Activated CD4-positive, alpha-beta T cell treated with anti-CD3 and anti-CD28 coated beads, Interleukin-2, amount 10 ng/mL, durations not matched to agents 24 days and 14 days (primary cell): ENCODE results near the gene RPP25. TPM values are rescaled to one million over a fixed set of nuclear protein-coding genes. Genes with fewer than 3 reads are reported as not detected.
"Not testable (repeated sequence)": the region's sequence is repeated elsewhere in the genome, so short reads cannot be mapped to it uniquely, and the experiment has no call there.

ENCODE experiments used
- DNase-seq: peaks from one replicate; pipeline ENCODE4 v3.0.0; 2022
- H3K27ac Mint-ChIP-seq: one replicate; pipeline ENCODE4 v1.8.0; 2022; ENCODE audit warnings: mild to moderate bottlenecking, mixed read lengths
- H3K27me3 Mint-ChIP-seq: one replicate; pipeline ENCODE4 v1.8.0; 2022; ENCODE audit warnings: mixed read lengths
- H3K36me3 Mint-ChIP-seq: one replicate; pipeline ENCODE4 v1.8.0; 2022; ENCODE audit warnings: low read depth, mild to moderate bottlenecking, mixed read lengths
- H3K4me1 Mint-ChIP-seq: one replicate; pipeline ENCODE4 v1.8.0; 2021; ENCODE audit warnings: mixed read lengths
- H3K4me3 Mint-ChIP-seq: one replicate; pipeline ENCODE4 v1.8.0; 2022; ENCODE audit warnings: mild to moderate bottlenecking, moderate library complexity, mixed read lengths
- H3K9me3 Mint-ChIP-seq: one replicate; pipeline ENCODE4 v1.8.0; 2021; ENCODE audit warnings: mixed read lengths
- intact Hi-C: fragments of 100-400 bp; cut with micrococcal nuclease; formaldehyde crosslinking; loops from one replicate; pipeline ENCODE4 v1.15.1; 2023
- total RNA-seq: library from RNA; stranded (reverse); gene quantifications from 2 replicates; pipeline ENCODE4 v1.2.3, GENCODE V29; 2022

Gene RPP25
- total RNA-seq, 1 donor from 2014 or later: 13.9 TPM

- H3K4me3 Mint-ChIP-seq: peak overlapping the region; percentile 50
- no peak for DNase-seq
- peaks cover 41% of the 10 kb centered on the region for H3K27me3 Mint-ChIP-seq
- intact Hi-C loops: loop anchor here (1.0 to 5.0 kb wide), 5 partner anchors 19 to 582 kb away; partner anchors contain the start of genes C15orf39 and FAM219B
- peaks cover 32% of the 10 kb centered on the region for H3K4me1 Mint-ChIP-seq
- H3K9me3 Mint-ChIP-seq: no peaks in the 10 kb centered on the region
- H3K27ac Mint-ChIP-seq: peak overlapping the region; percentile 51
- peaks cover 3% of the 10 kb centered on the region for H3K36me3 Mint-ChIP-seq
These were observed 2.5 kb upstream of the RPP25 start for GRCh38 chr15:74958908-74959585.

DNA sequence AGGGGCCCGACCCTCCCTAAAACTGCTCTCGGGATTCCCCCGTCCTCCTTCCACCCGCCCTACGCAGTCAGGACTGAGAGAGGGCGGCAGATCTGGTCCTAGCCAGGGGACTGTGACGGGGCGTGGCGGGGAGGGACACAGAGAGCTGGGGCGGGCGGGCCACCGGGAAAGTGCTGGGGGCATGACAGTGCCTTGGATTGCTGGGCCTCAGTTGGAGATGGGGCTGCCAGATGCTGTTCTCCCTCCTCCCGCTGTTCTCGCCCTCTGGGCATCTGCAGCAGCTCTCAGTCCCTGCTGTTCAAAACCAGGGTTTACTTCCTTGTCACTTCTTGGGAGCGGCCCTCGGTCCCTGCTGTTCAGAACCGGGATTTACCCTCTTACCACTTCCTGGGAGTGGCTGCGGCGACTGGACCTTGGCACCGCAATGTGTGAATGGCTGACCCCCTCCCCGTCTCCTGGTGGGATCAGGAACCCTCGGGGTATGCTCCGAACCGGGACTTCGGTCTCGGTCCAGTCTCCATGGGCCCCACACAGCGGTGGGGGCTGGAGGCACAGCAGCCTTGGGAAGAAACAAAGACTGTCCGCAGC, 1.8 kb upstream of the RPP25 start:
- peak overlapping the region; percentile 51 for H3K27ac Mint-ChIP-seq
- intact Hi-C loops: loop anchor here (5.0 kb wide), 4 partner anchors 51 to 581 kb away; partner anchors contain the start of genes C15orf39 and FAM219B
- DNase-seq: no peak
- peak overlapping the region; percentile 51 for H3K4me3 Mint-ChIP-seq
- H3K27me3 Mint-ChIP-seq: peaks cover 41% of the 10 kb centered on the region
- peaks cover 32% of the 10 kb centered on the region for H3K4me1 Mint-ChIP-seq
- no peaks in the 10 kb centered on the region for H3K9me3 Mint-ChIP-seq
- H3K36me3 Mint-ChIP-seq: peaks cover 3% of the 10 kb centered on the region

DNA sequence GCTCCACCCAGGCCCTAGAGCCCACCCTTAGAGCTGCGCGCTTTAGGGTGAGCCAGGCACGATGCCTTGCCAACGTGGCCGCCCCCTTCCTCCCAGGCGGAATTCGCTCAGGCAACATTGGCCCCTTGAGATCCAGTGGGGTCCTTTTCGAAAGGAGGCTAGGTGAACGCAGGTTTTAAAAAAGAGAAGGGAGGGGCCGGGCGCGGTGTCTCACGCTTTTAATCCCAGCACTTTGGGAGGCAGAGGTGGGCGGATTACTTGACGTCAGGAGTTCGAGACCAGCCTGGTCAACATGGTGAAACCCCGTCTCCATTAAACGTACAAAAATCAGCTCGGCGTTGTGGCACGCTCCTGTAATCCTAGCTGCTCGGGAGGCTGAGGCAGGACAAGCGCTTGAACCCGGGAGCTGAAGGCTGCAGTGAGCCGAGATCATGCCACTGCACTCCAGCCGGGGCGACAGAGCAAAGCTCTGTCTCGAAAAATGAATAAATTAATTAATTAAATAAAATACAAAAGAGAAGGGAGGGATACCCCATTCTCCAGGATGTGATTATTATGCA, 984 bp upstream of the RPP25 start:
- Mint-ChIP-seq H3K9me3 (no peaks in the 10 kb centered on the region), H3K4me1 (peaks cover 32% of the 10 kb centered on the region), H3K36me3 (peaks cover 3% of the 10 kb centered on the region), H3K4me3 (peak overlapping the region; percentile 74), H3K27me3 (peaks cover 36% of the 10 kb centered on the region), H3K27ac (no peak overlapping the region)
- no peak for DNase-seq
- intact Hi-C loops: loop anchor here (2.0 to 5.0 kb wide), 5 partner anchors 19 to 580 kb away; partner anchors contain the start of genes C15orf39, COX5A and FAM219B

DNA sequence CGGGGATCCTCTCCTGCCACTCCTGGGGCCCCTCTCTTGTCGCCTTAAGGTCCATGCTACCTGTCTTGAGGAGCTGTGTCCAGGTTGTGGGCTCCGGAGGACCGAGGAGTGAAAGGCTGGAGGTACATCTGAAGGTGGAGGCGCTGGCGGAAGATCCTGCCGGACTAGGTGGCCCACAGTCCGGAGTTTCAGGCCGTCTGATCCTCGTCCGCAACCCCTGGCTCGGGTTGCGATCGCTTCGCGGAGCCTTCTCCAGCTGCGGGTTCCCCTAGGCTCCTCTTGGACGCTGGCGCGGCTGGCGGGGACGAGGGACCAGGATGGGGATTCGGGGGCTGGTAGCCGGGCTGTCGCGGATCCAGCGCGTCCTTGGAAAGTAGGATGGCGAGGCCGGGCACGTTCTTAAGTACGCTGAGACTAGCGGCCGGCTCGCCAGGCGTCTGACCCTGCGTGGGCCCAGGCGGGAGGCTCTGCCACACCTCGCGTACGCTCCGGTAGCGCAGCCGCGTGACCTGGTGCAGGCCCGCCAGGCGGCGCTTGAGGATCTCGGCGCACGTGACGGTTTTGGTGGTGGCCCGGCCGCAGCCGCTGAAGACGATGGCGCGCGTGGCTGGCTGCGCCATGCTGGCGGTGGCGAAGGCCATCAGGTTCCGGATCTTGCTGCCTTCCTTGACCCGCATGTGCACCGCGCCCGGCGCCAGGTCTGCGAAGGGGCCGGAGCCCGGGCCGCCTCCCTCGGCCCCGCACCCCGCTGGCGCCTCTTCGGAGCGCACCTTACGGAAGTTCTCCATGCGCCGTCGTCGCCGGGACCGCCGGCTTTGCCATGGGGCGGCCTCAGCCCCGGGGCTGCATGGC, 550 bp downstream of the RPP25 start:
- peaks cover 29% of the 10 kb centered on the region for H3K27me3 Mint-ChIP-seq
- peak; percentile 91 for DNase-seq
- intact Hi-C loops: loop anchor here (1.0 to 5.0 kb wide), 6 partner anchors 17 to 579 kb away; partner anchors contain the start of genes C15orf39, COX5A, FAM219B and PPCDC
- H3K4me1 Mint-ChIP-seq: peaks cover 28% of the 10 kb centered on the region
- H3K27ac Mint-ChIP-seq: no peak overlapping the region
- H3K36me3 Mint-ChIP-seq: peaks cover 3% of the 10 kb centered on the region
- no peaks in the 10 kb centered on the region for H3K9me3 Mint-ChIP-seq
- H3K4me3 Mint-ChIP-seq: peak overlapping the region; percentile 74

DNA sequence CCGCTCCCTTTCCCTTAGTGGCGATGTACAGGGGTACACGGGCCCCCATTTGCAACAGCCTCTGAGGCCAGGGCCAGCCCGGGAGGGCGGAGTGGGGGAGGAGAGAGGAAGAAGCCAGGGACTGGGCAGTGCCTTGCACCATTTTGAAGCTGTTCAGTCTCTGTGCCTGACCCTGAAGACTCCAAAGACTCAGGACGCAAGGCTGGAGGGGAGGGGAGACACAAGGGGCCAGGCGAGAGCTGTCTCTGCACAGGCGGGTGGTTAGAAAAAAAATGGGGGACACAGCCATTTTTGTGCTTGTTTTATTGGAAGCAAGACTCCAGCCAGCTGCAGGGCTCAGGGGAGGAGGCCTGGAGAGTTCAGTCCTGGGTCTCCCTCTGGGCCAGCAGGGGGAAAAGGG, 1.6 kb downstream of the RPP25 start:
- no peak for DNase-seq
- Mint-ChIP-seq H3K27me3 (peaks cover 24% of the 10 kb centered on the region), H3K36me3 (peaks cover 3% of the 10 kb centered on the region), H3K9me3 (no peaks in the 10 kb centered on the region), H3K4me1 (peaks cover 29% of the 10 kb centered on the region), H3K4me3 (peak overlapping the region; percentile 74), H3K27ac (no peak overlapping the region)
- intact Hi-C loops: loop anchor here (5.0 kb wide), 4 partner anchors 48 to 578 kb away; partner anchors contain the start of genes C15orf39 and FAM219B

DNA sequence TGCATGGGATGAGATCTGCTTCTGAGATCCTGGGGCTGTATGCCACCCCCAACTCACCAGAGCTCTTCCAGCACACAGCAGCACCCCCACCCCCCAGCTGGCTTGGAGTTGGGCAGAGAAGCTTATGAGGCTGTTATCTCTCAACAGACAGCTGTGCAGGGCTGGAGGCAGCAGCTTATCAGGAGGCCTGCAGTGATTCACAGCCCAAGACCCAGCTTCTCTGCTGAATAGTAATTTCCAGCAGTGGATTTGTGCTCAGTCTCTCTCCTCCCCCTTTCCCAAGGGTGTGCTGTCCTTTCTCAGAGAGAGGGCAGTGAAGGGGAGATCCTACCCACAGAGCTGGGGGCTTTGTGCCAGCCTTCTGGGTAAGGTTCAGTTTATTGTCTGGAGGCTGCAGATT, 2.1 kb downstream of the RPP25 start:
- intact Hi-C loops: loop anchor here (5.0 kb wide), 2 partner anchors 112 to 317 kb away; partner anchors contain the start of gene ULK3
- no peaks in the 10 kb centered on the region for H3K9me3 Mint-ChIP-seq
- H3K36me3 Mint-ChIP-seq: peaks cover 3% of the 10 kb centered on the region
- peaks cover 21% of the 10 kb centered on the region for H3K27me3 Mint-ChIP-seq
- no peak overlapping the region for H3K27ac Mint-ChIP-seq
- DNase-seq: no peak
- peaks cover 27% of the 10 kb centered on the region for H3K4me1 Mint-ChIP-seq
- peak overlapping the region; percentile 74 for H3K4me3 Mint-ChIP-seq

DNA sequence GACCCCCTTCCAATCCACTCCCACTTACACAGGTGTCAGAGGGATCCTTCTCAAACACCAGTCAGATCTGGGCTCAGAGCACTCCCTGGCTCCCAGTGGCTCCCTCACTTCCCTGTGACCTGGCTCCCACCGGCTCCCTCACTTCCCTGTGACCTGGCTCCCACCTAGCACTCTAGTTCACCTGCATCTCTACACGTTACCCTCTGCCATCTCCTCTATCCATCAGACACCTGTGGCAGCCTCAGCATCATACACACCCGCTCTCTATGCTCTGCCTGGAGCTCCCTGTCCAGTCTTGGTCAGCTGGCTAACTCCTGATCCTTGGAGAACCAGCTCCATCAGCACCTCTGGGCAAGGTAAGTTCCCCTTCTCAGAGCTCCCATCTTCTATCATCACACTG, 5.6 kb downstream of the RPP25 start:
- Mint-ChIP-seq H3K4me3 (no peak overlapping the region), H3K4me1 (peaks cover 18% of the 10 kb centered on the region), H3K27me3 (peaks cover 4% of the 10 kb centered on the region), H3K9me3 (no peaks in the 10 kb centered on the region), H3K27ac (no peak overlapping the region), H3K36me3 (peaks cover 3% of the 10 kb centered on the region)
- intact Hi-C loops: loop anchor here (5.0 kb wide), 2 partner anchors 109 to 314 kb away; partner anchors contain the start of gene ULK3
- no peak for DNase-seq

- Mint-ChIP-seq H3K27me3 (peaks cover 4% of the 10 kb centered on the region), H3K9me3 (no peaks in the 10 kb centered on the region), H3K27ac (no peak overlapping the region), H3K36me3 (peaks cover 1% of the 10 kb centered on the region), H3K4me3 (no peak overlapping the region), H3K4me1 (peaks cover 16% of the 10 kb centered on the region)
- DNase-seq: peak; percentile 95
- intact Hi-C loops: loop anchor here (1.0 to 5.0 kb wide), 3 partner anchors 108 to 313 kb away; partner anchors contain the start of gene ULK3
These were observed 6.3 kb downstream of the RPP25 start for GRCh38 chr15:74950078-74950908.

DNA sequence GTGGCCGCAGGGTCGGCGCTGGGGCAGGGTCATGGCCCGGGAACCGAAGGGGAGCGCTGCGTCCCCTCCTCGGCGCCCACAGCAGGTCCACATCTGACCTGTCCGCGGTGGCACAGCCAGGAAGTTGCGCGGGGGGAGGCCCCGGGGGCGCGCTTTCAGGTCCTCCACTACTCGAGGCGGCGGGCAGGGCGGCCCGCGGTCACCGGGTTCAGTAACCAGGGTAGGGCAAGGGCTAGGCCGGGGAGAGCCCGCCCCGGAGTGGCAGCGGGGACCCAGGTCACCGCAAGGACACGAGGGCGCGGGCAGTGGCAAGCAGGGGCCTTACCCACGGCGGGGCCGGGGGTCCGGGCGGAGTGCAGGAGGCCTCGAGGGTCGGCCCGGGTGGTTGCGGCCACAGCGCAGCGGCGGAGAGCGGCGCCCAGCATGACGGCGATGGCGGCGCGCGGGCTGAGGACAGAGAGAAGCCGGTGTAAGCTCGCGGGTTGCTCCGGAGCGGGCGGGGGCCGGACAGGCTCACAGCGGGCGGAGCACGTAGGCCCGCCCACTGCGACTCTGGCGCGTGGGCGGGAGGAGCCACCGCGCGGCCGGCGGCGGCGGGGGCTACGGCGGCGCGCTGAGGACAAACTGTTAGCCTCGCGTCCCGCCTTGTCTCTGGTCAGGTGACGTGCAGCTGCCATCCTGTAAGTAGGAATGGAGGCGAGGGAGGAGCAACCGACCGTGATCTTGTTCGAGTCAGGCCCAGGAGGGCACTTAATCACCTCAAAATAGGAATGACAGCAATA, 18.8 kb downstream of the RPP25 start, which contains the start of gene COX5A:
COX5A (minus strand) TSS at position 484 of the 782 bp plus-strand sequence; CDS start at position 425, 59 bp downstream.
- Mint-ChIP-seq H3K27me3 (peaks cover under 1% of the 10 kb centered on the region), H3K4me3 (peak within 1 kb of the TSS; percentile 92), H3K9me3 (no peaks in the 10 kb centered on the region), H3K36me3 (peaks cover 17% of the 10 kb centered on the region), H3K27ac (peak within 1 kb of the TSS; percentile 88), H3K4me1 (peaks cover 23% of the 10 kb centered on the region)
- peak; percentile 97 for DNase-seq
- intact Hi-C loops: loop anchor here (1.0 to 10.0 kb wide), 7 partner anchors 19 to 515 kb away; partner anchors contain the start of genes CLK3, FAM219B, MAN2C1 and RPP25

DNA sequence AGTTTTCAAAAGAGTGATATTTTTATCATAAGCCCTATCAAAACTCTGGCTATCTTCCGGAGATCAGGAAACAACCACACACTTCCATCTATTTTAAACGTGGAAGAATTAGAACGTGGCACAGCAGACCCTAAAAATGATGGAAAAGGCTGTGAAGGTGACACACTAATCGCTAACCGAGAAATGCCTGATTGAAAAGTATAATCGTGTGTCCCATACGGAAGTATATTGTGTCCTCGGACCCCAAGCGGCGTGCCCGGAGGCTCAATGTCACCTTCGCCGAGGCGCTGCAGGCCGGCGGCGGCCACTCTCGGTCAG, 19.3 kb downstream of the RPP25 start:
- peak overlapping the region; percentile 92 for H3K4me3 Mint-ChIP-seq
- H3K9me3 Mint-ChIP-seq: no peaks in the 10 kb centered on the region
- no peaks in the 10 kb centered on the region for H3K27me3 Mint-ChIP-seq
- no peak for DNase-seq
- intact Hi-C loops: loop anchor here (5.0 to 10.0 kb wide), 3 partner anchors 322 to 515 kb away; partner anchors contain the start of genes CLK3, MAN2C1 and SIN3A
- H3K36me3 Mint-ChIP-seq: peaks cover 17% of the 10 kb centered on the region
- H3K4me1 Mint-ChIP-seq: peaks cover 23% of the 10 kb centered on the region
- H3K27ac Mint-ChIP-seq: peak overlapping the region; percentile 88

- intact Hi-C loops: loop anchor here (5.0 to 10.0 kb wide), 3 partner anchors 320 to 517 kb away; partner anchors contain the start of genes CLK3, MAN2C1 and SIN3A
- H3K9me3 Mint-ChIP-seq, H3K27me3 Mint-ChIP-seq, DNase-seq: not testable (repeated sequence)
- Mint-ChIP-seq H3K27ac (peak overlapping the region; percentile 72), H3K4me3 (peak overlapping the region; percentile 72), H3K4me1 (peaks cover 23% of the 10 kb centered on the region), H3K36me3 (peaks cover 25% of the 10 kb centered on the region)
These were observed 21.4 kb downstream of the RPP25 start for GRCh38 chr15:74935193-74935592.

DNA sequence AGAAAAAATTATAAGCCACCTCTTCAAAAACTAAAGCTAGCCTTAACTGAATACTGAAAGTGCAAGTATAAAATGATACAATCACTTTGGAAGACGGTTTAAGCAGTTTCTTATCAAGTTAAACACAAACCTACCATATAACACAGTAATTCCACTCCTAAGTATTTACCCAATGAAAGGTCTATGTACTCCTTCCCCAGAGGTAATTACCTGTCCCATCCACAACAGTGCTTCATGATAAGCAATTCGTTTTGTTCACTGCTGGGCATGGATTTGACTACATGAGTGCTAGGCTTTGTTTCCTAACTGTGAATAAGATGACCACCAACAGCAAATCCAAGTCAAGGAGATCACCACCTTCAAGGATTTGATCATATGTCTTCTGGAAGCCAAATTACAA, 23.0 kb downstream of the RPP25 start:
- Mint-ChIP-seq H3K4me1 (peaks cover 20% of the 10 kb centered on the region), H3K4me3 (peak overlapping the region; percentile 28)
- intact Hi-C loops: loop anchor here (10.0 kb wide), 1 partner anchor 319 kb away; the partner anchor contains the start of gene CLK3

More for the DNA sequence above, 23.0 kb downstream of the RPP25 start:
- peaks cover 33% of the 10 kb centered on the region for H3K36me3 Mint-ChIP-seq
- no peaks in the 10 kb centered on the region for H3K9me3 Mint-ChIP-seq
- H3K27me3 Mint-ChIP-seq: no peaks in the 10 kb centered on the region
- H3K27ac Mint-ChIP-seq: no peak overlapping the region
- DNase-seq: no peak
